Skeletal muscle tissue (tissue), 4 donors: Measurements from ENCODE around the gene PDGFB. TPM values are rescaled to one million over a fixed set of nuclear protein-coding genes. Genes with fewer than 3 reads are reported as not detected.

ENCODE experiments used
- H3K27ac ChIP-seq: one replicate; pipeline ENCODE4 v1.7.0; 2013; ENCODE audit warnings: mild to moderate bottlenecking, low read depth, low read length, inconsistent platforms
- H3K27me3 ChIP-seq, 3 donors: one replicate each; pipeline ENCODE4 v1.7.0; 2013; ENCODE audit warnings: low read length in 3 of 3; ENCODE audit not compliant: control insufficient read depth in 3 of 3, insufficient read depth in 3 of 3
- H3K36me3 ChIP-seq, 3 donors: one replicate each; pipeline ENCODE4 v1.7.0; 2013; ENCODE audit warnings: low read length in 3 of 3; ENCODE audit not compliant: control insufficient read depth in 3 of 3, insufficient read depth in 3 of 3
- H3K4me1 ChIP-seq, 3 donors: one replicate each; pipeline ENCODE4 v1.7.0; 2013; ENCODE audit warnings: low read length in 3 of 3, mild to moderate bottlenecking in 3 of 3; ENCODE audit not compliant: control insufficient read depth in 3 of 3, insufficient read depth in 3 of 3
- H3K4me3 ChIP-seq, 3 donors: one replicate each; pipeline ENCODE4 v1.7.0; 2013; ENCODE audit warnings: low read length in 3 of 3
- H3K9ac ChIP-seq, 3 donors: one replicate each; pipeline ENCODE4 v1.7.0; 2013; ENCODE audit warnings: low read length in 3 of 3, mild to moderate bottlenecking in 3 of 3, moderate library complexity in 2 of 3, low read depth in 1 of 3
- H3K9me3 ChIP-seq, 3 donors: one replicate each; pipeline ENCODE4 v1.7.0; 2013; ENCODE audit warnings: low read length in 3 of 3; ENCODE audit not compliant: control insufficient read depth in 3 of 3
- total RNA-seq: library from RNA; depleted of rRNA; stranded (reverse); fragments of >200 nt; gene quantifications from one replicate; pipeline ENCODE4 v1.2.3, GENCODE V29; 2014
- donor health status: Osteomylitis.

PDGFB gene
- total RNA-seq, 1 donor from 2014 or later, result 8.9 TPM

DNA sequence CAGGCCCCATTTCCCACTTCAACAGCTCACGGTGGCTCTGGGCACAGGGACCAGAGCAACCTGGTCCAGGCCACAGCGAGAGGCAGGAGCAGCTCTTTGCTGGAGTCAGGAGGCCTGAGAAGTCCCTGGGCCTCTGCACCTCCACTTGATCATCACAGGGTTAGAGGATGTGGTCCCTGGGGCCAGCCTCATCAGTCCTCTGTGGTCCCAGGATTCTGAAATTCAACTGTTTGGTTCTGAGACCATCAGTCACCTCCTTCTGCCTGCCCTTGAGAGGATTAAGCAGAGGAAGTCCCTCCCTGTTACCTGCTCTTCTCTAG is 67.4 kb downstream of the PDGFB start:
- Histone ChIP-seq H3K27ac (peak overlapping the region; percentile 85), H3K9me3 (peaks cover 0 to 6% (median 2%) of the 10 kb centered on the region in 3 donors), H3K4me1 (peaks cover 56 to 61% (median 61%) of the 10 kb centered on the region in 3 donors), H3K9ac (peak overlapping the region in 1 of 3 donors; percentile 47), H3K36me3 (no peaks in the 10 kb centered on the region), H3K4me3 (no peak overlapping the region), H3K27me3 (no peaks in the 10 kb centered on the region)

- Histone ChIP-seq H3K9ac (peak overlapping the region in 1 of 3 donors; percentile 72), H3K4me1 (peaks cover 61 to 65% (median 61%) of the 10 kb centered on the region in 3 donors), H3K4me3 (no peak overlapping the region)
These were observed 67.9 kb downstream of the PDGFB start for GRCh38 chr22:39176714-39177455.

DNA sequence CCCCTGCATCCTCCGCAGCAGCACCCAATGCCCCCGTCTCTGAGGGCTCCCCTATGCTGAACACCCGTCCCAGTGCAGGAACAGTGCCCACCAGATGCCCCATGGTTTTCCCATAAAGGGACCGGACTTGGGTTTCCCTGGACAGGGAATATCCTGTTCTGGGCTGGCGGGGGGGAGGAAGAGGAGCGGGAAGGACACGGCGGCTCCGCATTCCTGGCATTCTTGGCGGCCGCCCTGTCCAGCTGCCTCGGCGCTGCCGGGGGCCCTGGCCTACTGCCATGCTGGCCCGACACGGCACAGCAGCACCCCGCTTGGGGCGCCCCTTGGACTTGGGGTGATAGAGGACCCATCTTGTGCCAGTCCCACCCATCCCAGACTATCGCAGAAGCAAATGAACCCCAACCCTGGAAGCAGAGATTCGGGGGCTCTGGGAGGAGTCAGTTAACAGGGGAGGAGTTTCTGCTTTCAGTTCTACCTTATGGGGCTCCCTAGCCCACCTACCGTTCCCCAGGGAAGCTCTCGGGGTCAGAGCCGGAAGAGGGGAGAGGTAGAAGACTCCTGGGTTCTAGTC is 68.6 kb downstream of the PDGFB start:
- peak overlapping the region in 2 of 3 donors; percentile 23 to 41 for H3K4me3 ChIP-seq
- no peaks in the 10 kb centered on the region for H3K36me3 ChIP-seq
- H3K9me3 ChIP-seq, result no peaks in the 10 kb centered on the region
- peaks cover 66 to 71% (median 67%) of the 10 kb centered on the region in 3 donors for H3K4me1 ChIP-seq
- peak overlapping the region; percentile 0 to 72 (median 65) for H3K9ac ChIP-seq
- peak overlapping the region; percentile 85 for H3K27ac ChIP-seq
- no peaks in the 10 kb centered on the region for H3K27me3 ChIP-seq

More at GRCh38 chr22:39176714-39177455, 67.9 kb downstream of the PDGFB start:
- H3K27ac ChIP-seq, result peak overlapping the region; percentile 85
- H3K9me3 ChIP-seq, result peaks cover 0 to 5% (median 0%) of the 10 kb centered on the region in 3 donors
- no peaks in the 10 kb centered on the region for H3K36me3 ChIP-seq
- no peaks in the 10 kb centered on the region for H3K27me3 ChIP-seq

GRCh38 chr22:39175353-39176142 is 69.2 kb downstream of the PDGFB start:
- Histone ChIP-seq H3K9ac (peak overlapping the region; percentile 0 to 72 (median 65)), H3K27ac (peak overlapping the region; percentile 85), H3K36me3 (no peaks in the 10 kb centered on the region), H3K4me1 (peaks cover 70 to 76% (median 71%) of the 10 kb centered on the region in 3 donors), H3K9me3 (no peaks in the 10 kb centered on the region), H3K27me3 (no peaks in the 10 kb centered on the region), H3K4me3 (peak overlapping the region in 2 of 3 donors; percentile 23 to 41)

DNA sequence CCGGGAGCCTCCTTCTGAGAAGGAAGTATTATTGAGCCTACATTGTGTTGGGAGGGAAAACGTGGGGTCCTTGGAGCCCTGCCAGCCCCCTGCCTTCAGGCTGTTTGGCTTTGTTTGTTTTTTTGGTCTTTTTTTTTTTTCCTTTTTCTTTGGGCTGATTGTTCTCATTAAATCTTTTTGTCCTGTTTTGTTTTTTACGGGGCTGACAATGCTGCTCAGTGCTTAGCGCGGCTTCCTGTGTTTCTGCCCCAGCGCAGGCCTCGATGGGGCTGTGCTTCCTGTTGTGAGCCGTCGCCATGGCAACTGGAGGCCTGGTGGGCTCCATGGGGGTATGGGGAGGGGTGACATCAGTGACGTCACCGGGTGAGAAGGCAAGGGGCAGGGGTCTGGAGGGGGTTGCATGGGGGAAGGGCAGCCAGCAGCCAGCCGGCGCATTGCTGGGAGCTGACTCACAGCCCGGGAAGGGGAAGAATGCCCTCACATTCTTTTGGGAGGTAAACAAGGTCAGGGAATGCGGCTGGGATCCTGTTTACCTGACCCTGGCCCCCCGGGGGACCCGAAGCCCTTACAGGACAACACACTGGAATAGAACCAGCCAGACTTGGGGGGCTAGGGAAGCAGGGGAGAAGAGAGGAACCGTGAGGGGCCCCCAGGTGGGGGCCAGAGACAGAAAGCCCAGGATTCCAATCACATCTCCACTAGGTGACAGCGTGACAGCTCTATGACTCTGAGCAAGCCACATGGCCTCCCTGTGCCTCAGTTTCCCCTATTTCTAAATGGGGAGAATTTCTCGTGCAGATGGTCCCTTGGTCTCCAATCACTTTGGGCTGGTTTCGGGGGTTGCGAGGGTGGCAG is 70.1 kb downstream of the PDGFB start:
- H3K27ac ChIP-seq, result peak overlapping the region; percentile 85
- H3K27me3 ChIP-seq, result no peaks in the 10 kb centered on the region
- H3K4me3 ChIP-seq, result peak overlapping the region in 1 of 3 donors; percentile 41
- H3K9me3 ChIP-seq, result no peaks in the 10 kb centered on the region
- peak overlapping the region; percentile 20 to 72 (median 50) for H3K9ac ChIP-seq
- no peaks in the 10 kb centered on the region for H3K36me3 ChIP-seq
- peaks cover 69 to 76% (median 71%) of the 10 kb centered on the region in 3 donors for H3K4me1 ChIP-seq

GRCh38 chr22:39173787-39174497 is 70.8 kb downstream of the PDGFB start:
- Histone ChIP-seq H3K9ac (peak overlapping the region; percentile 22 to 72 (median 50)), H3K27me3 (no peaks in the 10 kb centered on the region), H3K36me3 (no peaks in the 10 kb centered on the region), H3K27ac (peak overlapping the region; percentile 85), H3K9me3 (no peaks in the 10 kb centered on the region), H3K4me1 (peaks cover 62 to 68% (median 65%) of the 10 kb centered on the region in 3 donors), H3K4me3 (peak overlapping the region in 1 of 3 donors; percentile 35)

Other genes starting within 250 kb of the PDGFB start
- gene APOBEC3C, start 230.7 kb downstream of the PDGFB start, total RNA-seq, result 1.6 TPM
- 0.52 TPM for gene APOBEC3D, start 223.9 kb downstream of the PDGFB start, total RNA-seq
- gene APOBEC3F, start 204.1 kb downstream of the PDGFB start, total RNA-seq, result 1.0 TPM
- gene APOBEC3G, start 167.7 kb downstream of the PDGFB start, total RNA-seq, result 6.3 TPM
- gene APOBEC3H, start 147.7 kb downstream of the PDGFB start, total RNA-seq, result not detected
- gene CBX7, start 92.3 kb downstream of the PDGFB start, total RNA-seq, result 4.7 TPM
- 2,602 TPM for gene RPL3, start 74.6 kb upstream of the PDGFB start, total RNA-seq
- gene SYNGR1, start 105.0 kb upstream of the PDGFB start, total RNA-seq, result 5.7 TPM
- gene TAB1, start 154.8 kb upstream of the PDGFB start, total RNA-seq, result 12.0 TPM
- 2.1 TPM for gene MGAT3, start 212.0 kb upstream of the PDGFB start, total RNA-seq